Measurements from ENCODE around the gene NREP. TPM values are rescaled to one million over a fixed set of nuclear protein-coding genes. Genes with fewer than 3 reads are reported as not detected.

Gene NREP
- polyA plus RNA-seq, 3 donors = 16.6 to 23.6 (median 17.1) TPM

GRCh38 chr5:111800351-111800750 lies 43.4 kb upstream of the NREP start:
- Histone ChIP-seq H3K9me3 (replicated peaks in 1 of 2; ENCODE audit: control insufficient read depth in 1 of 2, insufficient read depth in 1 of 2, low read length in 2 of 2) (no peaks in the 10 kb centered on the region), H3K9ac (ENCODE audit: insufficient read depth, low read length, poor library complexity, severe bottlenecking) (no peak overlapping the region), H3K36me3 (replicated peaks in 1 of 2; ENCODE audit: control insufficient read depth in 1 of 2, insufficient read depth in 2 of 2, low read length in 2 of 2) (no peaks in the 10 kb centered on the region), H3K79me2 (ENCODE audit: insufficient read depth, low read length) (no peaks in the 10 kb centered on the region), H3K4me3 (replicated peaks in 1 of 3; ENCODE audit: low read depth in 2 of 3, low read length in 3 of 3) (no peak overlapping the region), H3K27ac (ENCODE audit: low read depth in 1 of 2, low read length in 2 of 2) (no peak overlapping the region), H3K27me3 (ENCODE audit: control insufficient read depth in 2 of 2, insufficient read depth in 2 of 2, low read length in 2 of 2) (no peaks in the 10 kb centered on the region), H3K4me2 (replicated peaks; ENCODE audit: extremely low read depth, low read length, poor library complexity, severe bottlenecking) (no peak overlapping the region), H4K20me1 (ENCODE audit: insufficient read depth, low read length) (no peaks in the 10 kb centered on the region), H3K4me1 (ENCODE audit: control insufficient read depth in 1 of 2, insufficient read depth in 2 of 2, low read length in 2 of 2) (no peaks in the 10 kb centered on the region), H2AFZ (ENCODE audit: insufficient read depth, low read depth, low read length, poor library complexity, severe bottlenecking) (no peak overlapping the region)
- peaks cover 0 to 4% (median 2%) of the 10 kb centered on the region in 7 donors for H3K9me3 Mint-ChIP-seq
- DNase-seq = no peak
- H3K4me1 Mint-ChIP-seq = no peaks in the 10 kb centered on the region
- H3K27me3 Mint-ChIP-seq (ENCODE audit: low read depth in 3 of 3) = peaks cover 0 to 2% (median 2%) of the 10 kb centered on the region in 3 donors
- no peaks in the 10 kb centered on the region for H3K36me3 Mint-ChIP-seq
- 89% methylated on average over 3 of the region's 3 CpGs for WGBS (ENCODE audit: insufficient coverage)
- intact Hi-C loops (cut with micrococcal nuclease) = no loop called here
- H3K4me3 Mint-ChIP-seq = no peak overlapping the region
- no peak for TF ChIP-seq CTCF (IDR thresholded peaks at IDR 0.05)
- no peak overlapping the region for H3K27ac Mint-ChIP-seq

- WGBS (ENCODE audit: insufficient coverage) = 100% methylated on average over 1 of the region's 1 CpG
- Histone ChIP-seq H2AFZ (ENCODE audit: insufficient read depth, low read depth, low read length, poor library complexity, severe bottlenecking) (no peak overlapping the region), H3K27ac (ENCODE audit: low read depth in 1 of 2, low read length in 2 of 2) (no peak overlapping the region), H3K79me2 (ENCODE audit: insufficient read depth, low read length) (no peaks in the 10 kb centered on the region), H4K20me1 (ENCODE audit: insufficient read depth, low read length) (no peaks in the 10 kb centered on the region), H3K36me3 (replicated peaks in 1 of 2; ENCODE audit: control insufficient read depth in 1 of 2, insufficient read depth in 2 of 2, low read length in 2 of 2) (no peaks in the 10 kb centered on the region), H3K9me3 (replicated peaks in 1 of 2; ENCODE audit: control insufficient read depth in 1 of 2, insufficient read depth in 1 of 2, low read length in 2 of 2) (peaks cover 0 to 3% of the 10 kb centered on the region in 2 donors), H3K4me2 (replicated peaks; ENCODE audit: extremely low read depth, low read length, poor library complexity, severe bottlenecking) (no peak overlapping the region), H3K4me1 (ENCODE audit: control insufficient read depth in 1 of 2, insufficient read depth in 2 of 2, low read length in 2 of 2) (no peaks in the 10 kb centered on the region), H3K27me3 (ENCODE audit: control insufficient read depth in 2 of 2, insufficient read depth in 2 of 2, low read length in 2 of 2) (no peaks in the 10 kb centered on the region), H3K9ac (ENCODE audit: insufficient read depth, low read length, poor library complexity, severe bottlenecking) (no peak overlapping the region), H3K4me3 (replicated peaks in 1 of 3; ENCODE audit: low read depth in 2 of 3, low read length in 3 of 3) (no peak overlapping the region)
- H3K36me3 Mint-ChIP-seq = no peaks in the 10 kb centered on the region
- no peak for TF ChIP-seq CTCF (IDR thresholded peaks at IDR 0.05)
- DNase-seq = no peak
- H3K27ac Mint-ChIP-seq = no peak overlapping the region
- peaks cover 0 to 2% (median 2%) of the 10 kb centered on the region in 3 donors for H3K27me3 Mint-ChIP-seq (ENCODE audit: low read depth in 3 of 3)
- no peaks in the 10 kb centered on the region for H3K4me1 Mint-ChIP-seq
- peaks cover 0 to 7% (median 2%) of the 10 kb centered on the region in 7 donors for H3K9me3 Mint-ChIP-seq
- intact Hi-C loops (cut with micrococcal nuclease) = no loop called here
- no peak overlapping the region for H3K4me3 Mint-ChIP-seq
Measured at GRCh38 chr5:111795142-111795541, 38.1 kb upstream of the NREP start.

Data from CD14-positive monocyte (primary cell).